Epidermal melanocyte (primary cell): Measurements from ENCODE around the gene RHBDF1.

ENCODE experiments used
- DNase-seq: peaks from one replicate; pipeline ENCODE4 v3.0.0; 2011; ENCODE audit warnings: low spot score; ENCODE audit not compliant: insufficient read length

RHBDF1 gene

DNA sequence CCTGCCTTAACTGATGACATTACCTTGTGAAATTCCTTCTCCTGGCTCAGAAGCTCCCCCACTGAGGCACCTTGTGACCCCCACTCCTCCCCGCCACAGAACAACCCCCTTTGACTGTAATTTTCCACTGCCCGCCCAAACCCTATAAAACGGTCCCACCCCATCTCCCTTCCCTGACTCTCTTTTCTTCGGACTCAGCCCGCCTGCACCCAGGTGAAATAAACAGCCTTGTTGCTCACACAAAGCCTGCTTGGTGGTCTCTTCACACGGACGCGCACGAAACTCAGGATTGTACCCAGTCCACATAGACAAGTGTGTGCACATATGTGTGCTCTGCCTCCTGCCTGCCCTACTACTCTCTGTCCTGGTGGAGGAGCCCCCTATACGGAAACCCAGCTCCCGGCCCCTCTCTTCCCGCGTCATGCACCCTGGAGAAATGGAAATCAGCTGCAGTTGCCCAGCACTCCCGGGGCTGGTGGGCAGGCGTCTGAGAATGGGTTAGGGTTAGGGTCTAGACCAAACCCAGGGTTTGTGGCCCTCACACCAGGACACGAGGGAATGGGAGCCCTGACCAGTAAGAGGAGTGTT, 2.4 kb upstream of the RHBDF1 start:
- no peak for DNase-seq

DNA sequence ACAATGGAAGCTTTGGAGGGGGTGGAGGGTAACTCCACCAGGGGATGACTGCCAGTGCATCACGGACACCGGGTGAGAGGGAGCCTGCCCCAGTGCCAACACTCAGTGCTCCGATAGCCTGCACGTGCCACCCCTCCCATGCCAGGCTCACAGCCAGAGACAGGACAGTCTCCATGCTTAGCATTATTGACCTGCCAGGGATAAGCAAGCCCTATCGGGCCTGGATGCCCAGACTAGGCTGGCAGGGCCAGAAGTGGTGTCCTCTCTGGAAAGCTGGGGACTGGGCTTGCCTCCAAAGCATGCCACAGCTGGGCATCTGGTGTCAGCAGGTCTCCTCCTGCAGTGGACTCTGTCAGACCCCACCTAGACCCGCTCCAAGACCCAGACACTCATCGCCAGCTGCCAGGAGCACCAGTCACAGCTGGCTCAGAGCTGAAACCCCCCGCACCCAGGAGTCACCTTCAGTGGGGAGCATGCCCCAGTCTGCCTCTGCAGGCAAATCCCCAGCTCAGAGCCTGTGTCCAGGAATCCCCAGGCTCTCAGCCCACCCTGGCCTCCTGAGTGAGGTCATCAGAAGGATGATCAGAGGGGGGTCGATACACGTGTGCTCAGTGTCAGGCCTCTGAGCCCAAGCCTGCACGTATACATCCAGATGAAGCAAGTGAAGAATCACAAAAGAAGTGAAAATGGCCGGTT, 1.8 kb upstream of the RHBDF1 start:
- no peak for DNase-seq

DNA sequence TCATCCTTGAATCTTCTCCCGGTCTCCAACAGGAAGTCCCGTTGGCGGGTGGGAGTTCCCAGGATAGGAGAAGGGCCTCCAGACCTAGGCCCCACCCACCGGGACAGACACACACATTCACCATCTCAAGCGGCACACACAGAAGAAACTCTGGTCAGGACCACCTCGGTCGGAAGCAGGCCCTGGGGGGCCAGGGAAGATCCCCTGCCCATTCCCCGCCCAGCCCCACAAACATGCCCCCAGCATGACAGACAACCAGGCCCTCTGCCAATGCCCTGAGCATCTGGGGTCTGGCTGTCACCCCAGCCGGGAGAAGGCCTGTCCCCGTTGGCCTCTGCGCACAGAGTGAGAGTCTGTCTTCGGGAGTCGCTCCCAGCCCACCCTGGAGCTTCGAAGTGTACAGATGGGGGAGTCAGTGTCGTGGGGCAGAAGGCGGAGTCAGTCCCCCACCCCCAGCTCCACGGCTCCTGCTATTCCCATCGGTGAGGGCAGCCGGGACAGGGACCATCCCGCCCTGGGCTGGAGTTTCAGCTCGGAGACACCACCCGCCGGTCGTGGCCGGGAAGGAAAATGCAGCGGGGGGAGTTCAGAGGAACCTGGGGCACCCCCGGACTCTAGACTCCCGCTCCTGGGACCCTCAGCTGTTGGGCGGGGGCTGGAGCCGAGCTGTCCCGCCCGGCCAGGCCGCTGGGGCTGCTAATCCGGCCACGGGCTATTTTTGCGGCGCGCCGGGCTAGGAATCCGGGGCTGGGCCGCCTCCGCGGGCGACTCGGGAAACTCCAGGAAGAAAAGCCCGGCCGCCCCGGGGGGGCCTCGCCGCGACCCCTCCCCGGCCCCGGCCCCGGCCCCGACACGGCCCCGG, 660 bp downstream of the RHBDF1 start:
- DNase-seq: peak; percentile 91

DNA sequence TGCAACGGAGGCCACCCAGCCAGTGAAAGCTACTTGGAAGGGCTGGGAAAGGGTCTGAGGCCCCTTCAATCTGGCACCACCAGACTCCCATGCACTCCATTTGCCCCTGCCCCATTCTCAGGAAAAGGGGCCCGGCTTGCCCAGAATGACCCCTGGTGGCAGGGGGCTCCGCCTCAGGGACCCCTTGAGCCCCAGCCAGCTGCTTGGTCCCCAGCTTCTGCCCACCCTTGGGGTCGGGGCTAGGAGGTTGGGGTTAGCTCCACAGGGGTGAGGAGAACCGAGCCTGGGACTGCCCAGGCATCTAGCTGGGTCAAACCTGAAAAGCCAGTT, 1.3 kb downstream of the RHBDF1 start:
- DNase-seq: no peak

DNA sequence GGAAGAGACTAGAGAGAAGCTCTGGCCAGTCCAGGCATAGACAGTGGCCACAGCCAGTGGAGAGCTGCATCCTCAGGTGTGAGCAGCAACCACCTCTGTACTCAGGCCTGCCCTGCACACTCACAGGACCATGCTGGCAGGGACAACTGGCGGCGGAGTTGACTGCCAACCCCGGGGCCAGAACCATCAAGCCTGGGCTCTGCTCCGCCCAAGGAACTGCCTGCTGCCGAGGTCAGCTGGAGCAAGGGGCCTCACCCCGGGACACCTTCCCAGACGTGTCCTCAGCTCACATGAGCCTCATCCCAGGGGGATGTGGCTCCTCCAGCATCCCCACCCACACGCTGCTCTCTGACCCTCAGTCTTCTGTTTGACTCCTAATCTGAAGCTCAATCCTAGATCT, 3.2 kb downstream of the RHBDF1 start:
- no peak for DNase-seq

DNA sequence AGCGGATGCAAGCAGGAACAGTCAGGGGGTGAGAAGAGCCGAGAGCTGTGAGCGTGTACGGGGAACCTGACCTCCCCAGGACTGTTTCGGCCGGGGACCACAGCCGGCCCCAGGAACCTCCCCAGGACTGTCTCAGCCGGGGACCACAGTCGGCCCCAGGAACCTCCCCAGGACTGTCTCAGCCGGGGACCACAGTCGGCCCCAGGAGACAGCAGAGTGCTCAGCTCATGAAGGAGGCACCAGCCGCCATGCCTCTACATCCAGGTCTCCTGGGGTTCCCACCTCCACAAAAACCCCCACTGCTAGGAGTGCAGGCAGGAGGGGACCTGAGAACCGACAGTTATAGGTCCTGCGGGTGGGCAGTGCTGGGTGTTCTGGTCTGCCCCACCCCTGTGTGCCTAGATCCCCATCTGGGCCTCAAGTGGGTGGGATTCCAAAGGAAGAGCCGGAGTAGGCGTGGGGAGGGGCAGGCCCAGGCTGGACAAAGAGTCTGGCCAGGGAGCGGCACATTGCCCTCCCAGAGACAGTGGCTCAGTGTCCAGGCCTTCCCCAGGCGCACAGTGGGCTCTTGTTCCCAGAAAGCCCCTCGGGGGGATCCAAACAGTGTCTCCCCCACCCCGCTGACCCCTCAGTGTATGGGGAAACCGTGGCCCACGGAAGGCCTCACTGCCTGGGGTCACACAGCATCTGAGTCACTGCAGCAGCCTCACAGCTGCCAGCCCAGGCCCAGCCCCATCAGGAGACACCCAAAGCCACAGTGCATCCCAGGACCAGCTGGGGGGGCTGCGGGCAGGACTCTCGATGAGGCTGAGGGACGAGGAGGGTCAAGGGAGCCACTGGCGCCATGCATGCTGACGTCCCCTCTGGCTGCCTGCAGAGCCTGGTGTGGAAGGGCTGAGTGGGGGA, 4.3 kb downstream of the RHBDF1 start:
- peak; percentile 90 for DNase-seq

DNA sequence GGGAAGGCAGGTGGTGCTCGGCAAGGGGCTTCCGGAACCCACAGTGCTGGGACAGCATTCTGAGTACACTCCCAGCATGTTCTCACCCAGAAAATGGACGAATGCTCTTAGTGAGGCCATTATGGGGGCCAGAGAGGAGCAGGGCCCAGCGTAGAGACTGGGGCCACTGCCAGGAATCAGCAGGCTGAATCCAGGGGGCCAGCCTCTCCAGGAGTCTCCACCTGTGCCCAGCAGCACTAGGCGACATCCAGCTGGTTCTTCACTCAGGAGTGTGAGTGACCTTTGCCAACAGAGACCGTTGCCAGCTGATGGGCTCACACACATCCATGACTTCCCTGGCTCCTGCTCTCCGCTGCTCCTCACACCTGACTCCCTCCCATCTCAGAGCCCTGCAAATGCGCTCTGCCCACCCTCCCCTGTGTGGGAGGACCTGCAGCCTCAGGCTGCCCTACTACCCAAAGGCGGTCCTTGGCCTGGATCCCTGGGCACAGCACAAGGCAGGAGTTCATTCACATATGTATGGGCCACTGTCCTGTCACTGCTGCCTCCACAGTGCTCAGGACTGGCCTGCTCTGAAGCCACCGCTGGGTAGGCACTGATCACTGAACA, 5.1 kb downstream of the RHBDF1 start:
- no peak for DNase-seq

DNA sequence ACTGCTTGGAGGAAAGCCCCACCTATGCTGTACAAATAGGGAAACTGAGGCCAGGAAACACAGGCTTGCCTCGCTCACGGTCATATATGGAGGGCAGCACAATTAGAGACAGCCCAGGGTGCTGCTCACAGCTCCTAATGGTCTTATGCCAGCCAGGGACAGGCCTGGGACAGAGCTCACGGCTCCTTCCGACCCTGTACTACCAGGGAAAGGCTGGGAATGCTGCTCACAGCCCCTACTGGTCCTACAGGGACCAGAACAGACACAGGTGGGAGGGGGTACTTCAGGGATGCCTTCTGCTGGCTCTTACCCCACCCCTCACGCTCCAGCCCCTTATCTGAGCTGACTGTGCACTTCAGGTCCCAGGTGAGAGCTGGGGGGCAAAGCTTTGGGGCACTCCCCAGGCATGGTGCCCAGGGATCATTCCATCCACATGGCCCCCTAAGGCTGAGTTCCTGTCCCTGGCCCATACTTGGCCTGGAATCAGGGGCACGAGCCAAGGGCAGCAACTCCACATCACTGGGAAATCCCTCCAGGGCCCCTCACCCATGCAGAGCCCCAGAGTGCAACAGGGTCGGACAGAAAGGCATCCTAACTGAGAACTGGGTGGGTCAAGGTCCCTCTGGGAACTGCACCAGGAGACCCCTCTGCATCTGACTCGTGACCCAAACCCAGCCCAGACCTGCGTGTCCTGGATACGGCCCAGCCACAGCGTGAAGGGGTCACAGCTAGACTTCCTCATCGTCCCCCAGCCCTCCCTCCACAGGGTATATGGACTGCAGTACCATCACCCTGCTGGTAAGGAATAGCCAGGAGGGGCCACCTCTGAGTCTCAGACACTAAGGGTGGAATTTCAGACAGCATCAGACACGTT, 5.9 kb downstream of the RHBDF1 start:
- DNase-seq: no peak

DNA sequence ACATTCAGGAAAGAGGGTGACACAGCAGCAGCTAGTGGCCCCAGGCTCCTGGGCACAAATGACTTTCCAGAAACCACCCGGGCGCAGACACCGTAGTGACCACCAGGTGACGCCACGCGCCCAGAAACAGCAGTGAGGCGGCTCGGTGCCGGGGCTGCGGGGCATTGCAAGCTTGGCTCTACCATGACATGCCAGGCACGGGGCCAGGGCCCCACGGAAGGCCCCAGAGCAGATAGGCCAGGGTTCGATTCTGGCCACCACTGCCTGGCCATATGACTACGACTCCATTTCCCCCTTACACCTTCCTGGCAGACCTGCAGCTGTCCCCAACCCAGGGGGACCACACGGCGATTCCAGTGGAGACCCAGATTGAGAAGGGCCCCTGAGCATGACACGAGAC, 6.7 kb downstream of the RHBDF1 start:
- peak; percentile 94 for DNase-seq

DNA sequence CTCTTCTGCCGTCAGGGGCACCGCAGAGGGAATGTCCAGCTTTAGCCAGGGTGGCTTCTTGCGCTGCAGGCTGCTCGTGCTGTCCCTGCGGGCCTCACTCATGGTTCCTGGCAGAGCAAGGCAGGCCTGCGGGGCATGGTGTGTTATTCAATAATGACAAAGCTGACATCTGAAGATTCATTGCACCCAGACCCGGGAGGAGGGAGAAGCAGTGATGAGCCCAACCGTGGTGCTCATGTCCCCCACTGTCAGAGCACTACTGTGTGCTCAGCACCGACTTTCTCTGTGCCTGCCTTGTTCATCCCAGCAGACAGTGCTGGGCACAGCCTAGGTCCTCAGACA, 7.5 kb downstream of the RHBDF1 start:
- no peak for DNase-seq

DNA sequence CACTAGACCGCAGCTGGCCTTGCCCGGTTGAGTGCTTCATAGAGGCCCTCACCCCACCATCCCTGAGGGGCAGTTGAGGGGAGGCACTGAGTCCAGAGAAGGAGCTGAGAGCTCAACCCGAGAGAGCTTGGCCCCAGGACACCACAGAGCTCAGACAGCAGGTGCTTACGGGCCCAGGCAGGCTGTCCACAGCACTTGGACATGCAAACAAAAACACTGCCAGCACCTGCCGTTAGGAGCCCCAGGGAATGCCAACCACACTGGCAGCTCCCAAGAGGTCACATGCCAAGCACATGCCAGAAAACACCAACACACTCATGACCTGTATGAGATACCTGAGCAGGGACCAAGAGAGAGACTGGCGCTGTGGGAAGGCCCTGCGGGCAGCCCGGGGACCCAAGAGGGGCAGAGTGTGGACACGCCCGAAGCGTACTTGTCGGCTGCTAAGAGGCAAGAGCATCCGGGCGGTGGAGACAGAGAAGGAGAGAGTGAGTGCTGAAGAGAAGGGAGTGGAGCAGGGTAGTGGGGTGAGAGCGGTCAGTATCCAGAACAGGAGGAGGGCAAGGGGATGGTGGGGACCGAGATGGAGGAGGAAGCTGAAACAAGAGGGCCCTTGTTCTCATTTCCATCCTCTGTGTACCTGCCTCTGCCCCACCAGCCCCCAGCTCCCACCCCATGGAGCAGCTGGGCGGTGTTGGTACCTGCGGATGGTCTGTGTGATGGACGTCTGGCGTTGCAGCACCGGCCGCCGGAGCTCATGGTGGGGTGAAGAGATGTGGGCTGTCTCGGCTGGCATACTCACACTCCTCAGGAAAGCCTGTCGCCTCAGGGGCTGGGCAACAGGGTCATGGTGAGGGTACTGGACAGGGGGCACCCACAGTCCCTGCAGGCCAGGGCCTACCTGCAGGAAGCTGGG, 8.2 kb downstream of the RHBDF1 start:
- DNase-seq: no peak

DNA sequence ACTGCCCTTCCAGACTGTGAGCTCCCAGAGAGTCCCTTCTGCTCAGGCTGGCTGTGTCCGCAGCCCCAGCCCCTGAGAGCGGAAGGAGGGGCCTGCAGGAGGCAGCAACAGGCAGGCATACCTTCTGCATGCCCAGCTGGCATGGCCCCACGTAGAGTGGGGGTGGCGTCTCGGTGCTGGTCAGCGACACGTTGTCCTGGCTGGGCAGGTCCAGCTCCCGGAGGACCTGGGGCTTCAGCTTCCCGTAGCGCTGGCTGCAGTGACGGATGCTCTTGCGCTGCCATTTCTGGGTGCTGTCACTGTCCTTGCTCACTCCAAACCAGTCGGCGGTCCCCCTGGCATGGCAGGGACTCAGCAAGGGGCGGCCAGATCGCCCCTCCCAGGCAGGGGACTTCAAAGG, 9.0 kb downstream of the RHBDF1 start:
- no peak for DNase-seq

DNA sequence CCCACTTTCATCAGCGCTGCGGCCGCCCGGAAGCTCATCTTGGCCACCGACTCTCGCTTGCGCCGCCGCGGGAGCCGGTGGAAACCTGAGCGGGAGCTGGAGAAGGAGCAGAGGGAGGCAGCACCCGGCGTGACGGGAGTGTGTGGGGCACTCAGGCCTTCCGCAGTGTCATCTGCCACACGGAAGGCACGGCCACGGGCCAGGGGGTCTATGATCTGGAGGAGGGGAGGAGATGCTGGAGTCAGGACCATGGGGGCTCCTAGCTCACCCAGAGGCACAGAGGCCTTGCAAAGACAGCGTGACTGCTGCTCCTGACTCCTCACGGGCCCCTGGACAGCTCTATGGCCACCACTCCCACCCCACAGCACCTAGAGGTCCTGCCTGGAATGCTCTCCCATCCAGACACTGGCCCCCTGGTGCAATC, 9.5 kb downstream of the RHBDF1 start:
- no peak for DNase-seq

DNA sequence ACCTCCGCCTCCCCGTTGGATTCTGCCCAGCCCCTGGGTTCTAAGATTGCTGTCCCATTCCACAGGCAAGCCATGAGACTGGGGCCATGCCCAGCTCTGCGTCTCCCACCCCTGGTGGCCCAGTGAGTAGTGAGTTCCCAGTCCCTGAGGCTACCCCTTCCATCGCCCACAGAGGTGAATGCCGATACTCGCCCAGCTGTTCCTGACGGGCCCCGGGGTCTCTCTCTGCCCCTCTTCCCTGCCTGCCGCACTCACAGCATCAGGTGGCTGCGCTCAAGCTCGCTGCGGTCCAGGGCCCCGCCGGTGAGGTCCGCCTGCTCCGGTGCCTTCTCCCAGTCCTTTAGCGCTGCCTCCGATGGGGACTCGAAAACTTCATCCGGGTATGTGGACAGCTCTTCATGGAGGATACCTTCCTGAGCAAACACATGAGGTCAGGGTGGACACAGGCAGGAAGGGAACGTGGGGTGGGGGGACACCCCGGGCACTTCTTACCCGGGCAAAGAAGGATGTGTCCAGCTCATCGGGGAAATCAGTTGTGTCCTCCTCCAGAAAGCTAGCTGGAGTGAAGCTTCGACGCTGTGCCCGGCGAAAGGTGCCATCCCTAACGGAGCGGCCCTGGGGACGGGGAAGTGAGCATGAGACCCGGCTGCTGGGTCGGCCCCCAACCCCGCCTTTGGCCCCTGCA, 10.0 kb downstream of the RHBDF1 start:
- no peak for DNase-seq

DNA sequence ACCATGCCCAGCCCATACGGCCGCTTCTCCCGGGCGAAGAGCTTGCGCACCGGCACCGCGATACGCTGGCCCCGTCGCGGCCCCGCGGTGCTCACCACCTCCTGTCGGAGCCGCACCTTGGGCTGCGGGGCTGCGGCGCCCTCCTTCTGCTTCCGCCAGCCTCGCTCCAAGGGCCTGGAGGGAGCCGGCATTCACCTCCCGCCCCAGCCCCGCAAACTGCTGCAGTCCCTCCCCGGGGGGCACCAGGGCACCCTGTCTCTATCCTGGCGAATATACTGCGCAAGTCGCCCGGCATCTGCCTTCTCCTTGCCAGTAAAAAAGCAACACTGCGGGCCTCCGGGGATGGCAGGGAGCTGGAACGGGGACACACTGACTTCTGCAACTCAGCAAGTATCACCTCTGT, 10.6 kb downstream of the RHBDF1 start:
- no peak for DNase-seq

DNA sequence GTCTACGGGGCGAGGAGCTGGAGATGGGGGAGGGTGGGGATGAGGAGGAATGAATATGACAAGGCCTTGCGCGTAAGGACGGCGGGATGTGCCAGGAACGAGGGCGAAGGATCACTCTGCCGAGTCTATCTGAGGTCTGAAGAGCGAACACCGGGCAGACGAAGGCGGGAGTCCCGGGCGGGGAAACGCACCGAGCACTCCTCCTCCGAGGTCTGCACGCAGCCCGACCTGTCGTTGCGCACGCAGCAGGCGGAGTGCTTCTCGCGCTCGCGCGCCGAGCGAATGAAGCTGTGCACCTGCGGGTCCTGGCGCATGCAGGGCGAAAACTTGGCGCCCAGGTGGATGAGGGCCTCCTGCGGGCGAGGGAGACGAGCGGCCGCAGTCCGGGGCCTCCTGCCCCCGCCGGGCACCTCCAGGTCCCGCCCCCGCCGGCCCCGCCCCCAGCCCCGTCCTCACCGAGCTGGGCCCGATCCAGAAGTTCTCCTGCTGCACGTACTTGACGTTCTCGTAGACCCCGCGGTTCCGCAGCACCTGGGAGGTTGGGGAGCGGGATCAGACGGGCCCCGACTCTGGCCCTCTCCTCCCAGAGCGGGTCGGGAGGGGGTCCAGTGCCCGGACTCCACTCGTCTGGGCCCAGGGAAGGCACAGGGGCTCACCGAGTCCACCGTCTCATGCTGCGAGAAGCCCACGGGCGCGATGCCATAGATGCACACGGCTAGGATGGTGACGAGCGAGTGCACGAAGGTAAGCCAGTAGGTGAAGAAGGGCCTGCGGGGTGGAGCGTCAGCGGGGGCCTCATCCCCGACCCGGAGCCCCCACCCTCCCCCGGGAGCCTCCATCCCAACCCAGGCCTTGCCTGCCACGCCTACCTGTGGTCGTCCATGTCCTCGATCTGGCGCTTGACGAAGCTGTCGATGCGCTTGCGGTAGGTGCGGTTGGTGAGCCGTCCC, 11.2 kb downstream of the RHBDF1 start:
- no peak for DNase-seq

DNA sequence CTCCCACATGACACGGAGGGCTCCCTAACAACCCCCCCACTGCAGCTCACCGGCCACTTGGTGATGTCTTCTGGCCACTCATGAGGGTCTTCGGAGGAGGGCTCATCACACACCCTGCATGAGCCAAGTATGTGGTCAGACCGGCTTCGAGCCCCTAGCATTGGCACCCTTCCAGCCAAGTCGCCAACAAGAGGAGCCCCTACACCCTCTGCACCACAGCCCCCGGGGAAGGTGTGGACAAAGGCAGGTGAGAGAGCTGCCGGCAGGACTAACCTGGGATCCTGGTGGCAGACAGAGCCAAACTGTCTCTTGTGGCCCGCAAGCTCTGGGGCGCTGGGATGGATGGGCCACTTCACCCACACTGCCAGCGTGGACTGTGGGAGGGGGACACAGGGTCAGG, 12.3 kb downstream of the RHBDF1 start:
- no peak for DNase-seq
